ENCODE measurements around the gene IVL.

Gene IVL

GRCh38 chr1:152888126-152888525, 20.2 kb upstream of the IVL start:
- no peak for DNase-seq

- no peak for DNase-seq
These were observed 9.3 kb upstream of the IVL start for GRCh38 chr1:152899027-152899426.

- DNase-seq = no peak
These were observed 8.5 kb upstream of the IVL start for GRCh38 chr1:152899883-152900282.

- no peak for DNase-seq
These were observed 6.7 kb upstream of the IVL start for GRCh38 chr1:152901631-152902030.

GRCh38 chr1:152902636-152903035, 5.7 kb upstream of the IVL start:
- no peak for DNase-seq

- no peak for DNase-seq
These were observed 3.5 kb upstream of the IVL start for GRCh38 chr1:152904688-152905440.

- no peak for DNase-seq
These were observed 2.3 kb upstream of the IVL start for GRCh38 chr1:152906023-152906565.

GRCh38 chr1:152909206-152909605, 860 bp downstream of the IVL start:
- no peak for DNase-seq

- DNase-seq = no peak
These were observed 4.1 kb downstream of the IVL start for GRCh38 chr1:152912471-152912870.

- DNase-seq = no peak
These were observed 4.6 kb downstream of the IVL start for GRCh38 chr1:152912900-152913299.

- DNase-seq = no peak
These were observed 9.4 kb downstream of the IVL start for GRCh38 chr1:152917794-152918193.

- no peak for DNase-seq
These were observed 10.7 kb downstream of the IVL start for GRCh38 chr1:152919071-152919470.

- DNase-seq = no peak
These were observed 15.8 kb downstream of the IVL start for GRCh38 chr1:152924191-152924590.

GRCh38 chr1:152926091-152926490, 17.7 kb downstream of the IVL start:
- DNase-seq = no peak

- no peak for DNase-seq
These were observed 20.3 kb downstream of the IVL start for GRCh38 chr1:152928671-152929070.

- no peak for DNase-seq
These were observed 23.9 kb downstream of the IVL start for GRCh38 chr1:152932170-152932811.

GRCh38 chr1:152933196-152933595, 24.9 kb downstream of the IVL start:
- DNase-seq = no peak

- DNase-seq = no peak
These were observed 32.3 kb downstream of the IVL start for GRCh38 chr1:152940614-152941013.

GRCh38 chr1:152941037-152941711, 32.8 kb downstream of the IVL start:
- no peak for DNase-seq

GRCh38 chr1:152942161-152942560, 33.8 kb downstream of the IVL start:
- no peak for DNase-seq

GRCh38 chr1:152946248-152946647, 37.9 kb downstream of the IVL start:
- no peak for DNase-seq

- no peak for DNase-seq
These were observed 38.4 kb downstream of the IVL start, which contains the start of gene SPRR5 for GRCh38 chr1:152946651-152947256. Gene SPRR5 (plus strand): TSS chr1:152947206. CDS start chr1:152948555, 1,349 bp downstream.

GRCh38 chr1:152951711-152952110, 43.4 kb downstream of the IVL start:
- DNase-seq = no peak

Data from stimulated activated naive CD4-positive, alpha-beta T cell treated with Interleukin-2 at 50 U/mL for 16 hours (primary cell).